Gastroesophageal sphincter (tissue), 3 donors: Measurements from ENCODE around the gene ENO2.

Experiments
- CTCF ChIP-seq, 4 experiments: fragments of 200-600 bp in 2 of 4; fragments of 450-650 bp in 2 of 4; sonication (generic) in 1 of 4; IDR thresholded peaks; one replicate each; pipeline ENCODE4 v1.5.1; 2017 to 2019; ENCODE audit warnings: antibody characterized with exemption in 4 of 4, mild to moderate bottlenecking in 2 of 4, moderate library complexity in 2 of 4
- EP300 ChIP-seq: sonication (generic); formaldehyde crosslinking; IDR thresholded peaks from one replicate; pipeline ENCODE4 v1.6.1; 2017; ENCODE audit warnings: antibody characterized with exemption, mild to moderate bottlenecking
- POLR2A ChIP-seq, 2 donors: fragments of 450-650 bp; IDR thresholded peaks; one replicate each; pipeline ENCODE4 v1.6.1; 2017; ENCODE audit warnings: antibody characterized with exemption in 2 of 2, mild to moderate bottlenecking in 2 of 2, moderate library complexity in 1 of 2
- POLR2AphosphoS5 ChIP-seq: sonication (generic); formaldehyde crosslinking; IDR thresholded peaks from one replicate; pipeline ENCODE4 v1.6.1; 2017; ENCODE audit warnings: antibody characterized with exemption

GRCh38 chr12:6954316-6955107, 40.1 kb downstream of the ENO2 start:
- TF ChIP-seq EP300 (no peak), POLR2AphosphoS5 (no peak), CTCF (IDR thresholded peaks at IDR 0.05) (no peak), POLR2A (IDR thresholded peaks at IDR 0.05) (no peak)
